ENCODE data around the gene PLCL1. TPM values are rescaled to one million over a fixed set of nuclear protein-coding genes. Genes with fewer than 3 reads are reported as not detected.

The PLCL1 gene
- total RNA-seq, 1 donor from 2014 or later, result 2.0 TPM

DNA sequence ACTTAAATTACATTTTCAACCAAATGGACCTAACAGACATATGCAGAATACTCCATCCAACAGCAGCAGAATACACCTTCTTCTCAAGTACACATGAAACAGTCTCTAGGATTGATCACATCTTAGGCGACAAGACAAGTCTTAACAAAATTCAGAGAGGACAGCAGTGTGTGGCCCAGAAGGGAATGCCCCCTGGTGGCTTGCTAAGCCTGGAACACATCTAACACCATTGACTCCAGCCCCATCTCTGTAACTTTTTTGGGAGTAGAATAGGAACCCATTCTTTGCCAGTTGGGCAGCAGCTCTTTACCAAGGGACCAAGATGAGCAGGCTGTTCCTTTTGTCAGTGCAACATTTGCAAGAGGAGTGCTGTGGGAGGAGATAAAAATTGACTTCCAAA lies 249.9 kb downstream of the PLCL1 start:
- Mint-ChIP-seq H3K4me3 (no peak overlapping the region), H3K4me1 (peaks cover 8% of the 10 kb centered on the region), H3K27ac (no peak overlapping the region), H3K36me3 (no peaks in the 10 kb centered on the region), H3K27me3 (ENCODE audit: low read depth) (peaks cover 40% of the 10 kb centered on the region), H3K9me3 (no peaks in the 10 kb centered on the region)
- no peak for DNase-seq (ENCODE audit: low spot score in 2 of 2, unreplicated experiment in 2 of 2)
- TF ChIP-seq CTCF (IDR thresholded peaks at IDR 0.05; ENCODE audit: unreplicated experiment), result peak; percentile 15

DNA sequence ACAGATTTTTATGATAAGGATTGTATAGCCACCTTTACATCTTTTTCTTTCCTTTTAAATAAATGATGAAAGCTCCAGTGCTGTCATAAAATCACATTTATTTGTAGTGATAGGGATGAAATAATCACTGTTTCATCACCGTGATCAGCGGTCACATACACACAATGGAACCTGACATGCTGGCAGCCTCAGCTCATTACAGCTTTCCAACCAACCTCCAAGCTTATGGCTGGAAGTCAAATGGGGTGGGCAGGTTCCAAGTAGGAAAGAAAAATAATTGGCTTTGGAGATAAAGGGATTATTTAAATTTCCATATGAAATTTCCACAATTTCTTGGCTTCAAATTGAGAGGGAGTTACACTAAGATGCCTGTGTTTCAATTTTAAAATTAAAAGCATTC lies 251.3 kb downstream of the PLCL1 start:
- H3K9me3 Mint-ChIP-seq, result no peaks in the 10 kb centered on the region
- peaks cover 50% of the 10 kb centered on the region for H3K27me3 Mint-ChIP-seq (ENCODE audit: low read depth)
- no peak overlapping the region for H3K4me3 Mint-ChIP-seq
- no peak for TF ChIP-seq CTCF (IDR thresholded peaks at IDR 0.05; ENCODE audit: unreplicated experiment)
- H3K27ac Mint-ChIP-seq, result no peak overlapping the region
- no peaks in the 10 kb centered on the region for H3K36me3 Mint-ChIP-seq
- peaks cover 6% of the 10 kb centered on the region for H3K4me1 Mint-ChIP-seq
- no peak for DNase-seq (ENCODE audit: low spot score in 2 of 2, unreplicated experiment in 2 of 2)

- no peak overlapping the region for H3K4me3 Mint-ChIP-seq
- H3K36me3 Mint-ChIP-seq, result no peaks in the 10 kb centered on the region
- no peak for TF ChIP-seq CTCF (IDR thresholded peaks at IDR 0.05; ENCODE audit: unreplicated experiment)
- no peak overlapping the region for H3K27ac Mint-ChIP-seq
- peaks cover 6% of the 10 kb centered on the region for H3K4me1 Mint-ChIP-seq
- H3K9me3 Mint-ChIP-seq, result no peaks in the 10 kb centered on the region
- DNase-seq (ENCODE audit: low spot score in 2 of 2, unreplicated experiment in 2 of 2), result no peak
- peaks cover 59% of the 10 kb centered on the region for H3K27me3 Mint-ChIP-seq (ENCODE audit: low read depth)
Observed at GRCh38 chr2:198056836-198057235, 252.4 kb downstream of the PLCL1 start.

DNA sequence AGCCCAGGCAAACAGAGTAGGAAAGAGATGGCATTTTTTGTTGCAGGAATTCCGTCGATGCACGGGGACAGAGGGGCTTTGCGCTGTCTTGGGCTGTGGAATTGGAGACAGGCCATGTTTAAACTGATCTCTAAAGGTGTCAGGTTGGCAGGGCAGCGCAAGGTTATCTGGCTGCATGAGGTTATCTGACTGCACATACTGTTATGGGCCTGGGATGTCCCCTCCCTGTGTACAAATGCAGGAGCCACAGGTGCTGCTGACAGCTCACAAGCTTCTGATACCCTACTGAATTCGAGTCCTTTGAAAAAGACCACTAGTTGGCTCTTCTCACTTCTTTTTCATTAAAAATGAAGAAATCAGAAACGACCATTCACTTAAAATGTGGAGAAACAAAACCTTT lies 255.4 kb downstream of the PLCL1 start:
- peaks cover 6% of the 10 kb centered on the region for H3K4me1 Mint-ChIP-seq
- H3K27me3 Mint-ChIP-seq (ENCODE audit: low read depth), result peaks cover 53% of the 10 kb centered on the region
- no peaks in the 10 kb centered on the region for H3K36me3 Mint-ChIP-seq
- no peaks in the 10 kb centered on the region for H3K9me3 Mint-ChIP-seq
- no peak overlapping the region for H3K27ac Mint-ChIP-seq
- TF ChIP-seq CTCF (IDR thresholded peaks at IDR 0.05; ENCODE audit: unreplicated experiment), result no peak
- no peak overlapping the region for H3K4me3 Mint-ChIP-seq
- no peak for DNase-seq (ENCODE audit: low spot score in 2 of 2, unreplicated experiment in 2 of 2)

GRCh38 chr2:198060277-198060676 lies 255.9 kb downstream of the PLCL1 start:
- H3K4me1 Mint-ChIP-seq, result peaks cover 5% of the 10 kb centered on the region
- no peak overlapping the region for H3K27ac Mint-ChIP-seq
- H3K27me3 Mint-ChIP-seq (ENCODE audit: low read depth), result peaks cover 51% of the 10 kb centered on the region
- no peak for DNase-seq (ENCODE audit: low spot score in 2 of 2, unreplicated experiment in 2 of 2)
- H3K36me3 Mint-ChIP-seq, result no peaks in the 10 kb centered on the region
- no peaks in the 10 kb centered on the region for H3K9me3 Mint-ChIP-seq
- no peak overlapping the region for H3K4me3 Mint-ChIP-seq
- no peak for TF ChIP-seq CTCF (IDR thresholded peaks at IDR 0.05; ENCODE audit: unreplicated experiment)

GRCh38 chr2:198062826-198063225 lies 258.4 kb downstream of the PLCL1 start:
- no peak for TF ChIP-seq CTCF (IDR thresholded peaks at IDR 0.05; ENCODE audit: unreplicated experiment)
- Mint-ChIP-seq H3K9me3 (no peaks in the 10 kb centered on the region), H3K27ac (no peak overlapping the region), H3K4me3 (no peak overlapping the region), H3K27me3 (ENCODE audit: low read depth) (peaks cover 39% of the 10 kb centered on the region), H3K36me3 (no peaks in the 10 kb centered on the region), H3K4me1 (peaks cover 8% of the 10 kb centered on the region)
- DNase-seq (ENCODE audit: low spot score in 2 of 2, unreplicated experiment in 2 of 2), result no peak
